Stimulated activated memory B cell treated with anti-CD40 and anti-IgM and Interleukin-4, amounts not matched to agents 10 μg/mL and 1 μg/mL and 100 μg/mL, for 72 hours (primary cell): ENCODE measurements around the gene DOCK8.

ENCODE experiments used
- ATAC-seq: fragments of 150-1000 bp; cut with Tn5 transposase; 2 replicates; pipeline ENCODE4 v1.10.0; 2021
- H3K27ac Mint-ChIP-seq: one replicate; pipeline ENCODE4 v1.8.0; 2022; ENCODE audit warnings: mild to moderate bottlenecking, mixed read lengths
- H3K27me3 Mint-ChIP-seq: one replicate; pipeline ENCODE4 v1.8.0; 2022; ENCODE audit warnings: mixed read lengths
- H3K36me3 Mint-ChIP-seq: one replicate; pipeline ENCODE4 v1.8.0; 2022; ENCODE audit warnings: mixed read lengths
- H3K4me1 Mint-ChIP-seq: one replicate; pipeline ENCODE4 v1.8.0; 2022; ENCODE audit warnings: mixed read lengths
- H3K4me3 Mint-ChIP-seq: one replicate; pipeline ENCODE4 v1.8.0; 2022; ENCODE audit warnings: mild to moderate bottlenecking, moderate library complexity, mixed read lengths
- H3K9me3 Mint-ChIP-seq: one replicate; pipeline ENCODE4 v1.8.0; 2022; ENCODE audit warnings: mixed read lengths

The DOCK8 gene

GRCh38 chr9:447230-448025, 232.8 kb downstream of the DOCK8 start:
- Mint-ChIP-seq H3K4me1 (no peaks in the 10 kb centered on the region), H3K36me3 (peaks cover 60% of the 10 kb centered on the region), H3K9me3 (no peaks in the 10 kb centered on the region)

GRCh38 chr9:450057-450456, 235.4 kb downstream of the DOCK8 start:
- no peak overlapping the region for H3K4me3 Mint-ChIP-seq
- H3K27ac Mint-ChIP-seq = peak overlapping the region; percentile 35
- H3K4me1 Mint-ChIP-seq = no peaks in the 10 kb centered on the region
- no peaks in the 10 kb centered on the region for H3K27me3 Mint-ChIP-seq
- H3K9me3 Mint-ChIP-seq = no peaks in the 10 kb centered on the region
- peaks cover 56% of the 10 kb centered on the region for H3K36me3 Mint-ChIP-seq
- ATAC-seq = no peak

More at GRCh38 chr9:447230-448025, 232.8 kb downstream of the DOCK8 start:
- ATAC-seq = peak; percentile 36
- no peak overlapping the region for H3K4me3 Mint-ChIP-seq
- no peak overlapping the region for H3K27ac Mint-ChIP-seq
- H3K27me3 Mint-ChIP-seq = no peaks in the 10 kb centered on the region

- ATAC-seq = no peak
- Mint-ChIP-seq H3K36me3 (peaks cover 54% of the 10 kb centered on the region), H3K27me3 (no peaks in the 10 kb centered on the region), H3K4me1 (no peaks in the 10 kb centered on the region), H3K4me3 (no peak overlapping the region), H3K27ac (peak overlapping the region; percentile 35), H3K9me3 (no peaks in the 10 kb centered on the region)
Measured at GRCh38 chr9:450561-450960, 235.9 kb downstream of the DOCK8 start.

DNA sequence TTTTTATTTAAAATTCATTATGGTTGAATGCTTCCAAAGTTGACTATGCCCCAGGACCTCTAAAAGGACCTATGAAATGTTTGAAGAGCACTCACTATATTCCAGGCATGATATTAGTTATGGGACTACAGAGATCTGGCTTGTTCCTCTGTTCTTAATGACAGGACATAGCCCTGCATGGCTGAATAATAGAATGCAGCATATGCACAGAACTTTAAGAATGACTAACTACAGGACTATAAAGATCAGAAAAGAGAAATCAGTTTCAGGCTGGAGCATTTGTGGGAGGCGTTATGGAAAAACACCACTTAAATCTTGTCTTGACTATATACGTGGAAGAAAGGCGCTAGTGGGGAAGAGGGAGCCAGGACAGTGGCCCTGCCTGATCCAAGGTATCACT, 239.2 kb downstream of the DOCK8 start:
- Mint-ChIP-seq H3K4me3 (no peak overlapping the region), H3K27me3 (no peaks in the 10 kb centered on the region), H3K9me3 (no peaks in the 10 kb centered on the region), H3K27ac (no peak overlapping the region), H3K4me1 (no peaks in the 10 kb centered on the region), H3K36me3 (peaks cover 56% of the 10 kb centered on the region)
- ATAC-seq = no peak

DNA sequence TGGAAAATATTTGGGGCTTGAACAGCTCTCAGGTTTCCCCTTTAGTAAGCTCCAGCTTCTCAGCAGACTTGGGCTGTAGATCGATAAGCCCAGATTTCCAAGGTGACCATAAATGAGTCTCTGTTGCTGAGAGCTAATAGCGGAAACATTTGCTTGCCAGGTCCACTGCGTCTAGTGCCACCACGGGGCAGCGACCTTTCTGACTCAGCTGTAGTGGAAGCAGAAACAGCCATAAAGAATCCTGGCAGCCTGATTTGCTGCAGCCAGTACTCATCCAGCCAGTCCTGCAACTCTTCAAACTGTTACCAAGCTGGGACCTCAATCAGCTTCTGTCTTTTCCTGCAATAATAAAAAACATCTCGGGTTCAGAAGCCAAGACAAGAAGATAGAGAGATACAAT, 241.7 kb downstream of the DOCK8 start:
- peaks cover 51% of the 10 kb centered on the region for H3K36me3 Mint-ChIP-seq
- H3K9me3 Mint-ChIP-seq = no peaks in the 10 kb centered on the region
- H3K4me3 Mint-ChIP-seq = no peak overlapping the region
- H3K27me3 Mint-ChIP-seq = no peaks in the 10 kb centered on the region
- H3K4me1 Mint-ChIP-seq = no peaks in the 10 kb centered on the region
- ATAC-seq = no peak
- H3K27ac Mint-ChIP-seq = no peak overlapping the region

DNA sequence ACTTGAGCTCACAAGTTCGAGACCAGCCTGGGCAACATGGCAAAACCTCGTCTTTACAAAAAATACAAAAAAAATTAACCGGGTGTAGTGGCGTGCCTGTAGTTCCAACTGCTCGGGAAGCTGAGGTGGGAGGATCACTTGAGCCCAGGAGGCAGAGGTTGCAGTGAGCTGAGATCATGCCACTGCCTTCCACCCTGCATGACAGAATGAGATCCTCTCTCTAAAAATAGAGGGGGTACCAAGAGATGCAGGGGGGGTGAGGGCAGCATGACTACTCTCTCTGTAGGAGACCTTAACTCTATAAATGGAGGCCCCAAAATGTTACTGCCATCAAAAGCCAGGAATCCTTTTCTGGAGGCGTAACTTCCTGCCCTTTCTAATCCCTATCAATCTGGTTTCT, 243.9 kb downstream of the DOCK8 start:
- Mint-ChIP-seq H3K4me1 (no peaks in the 10 kb centered on the region), H3K27me3 (no peaks in the 10 kb centered on the region), H3K27ac (no peak overlapping the region), H3K9me3 (no peaks in the 10 kb centered on the region), H3K4me3 (no peak overlapping the region), H3K36me3 (peaks cover 69% of the 10 kb centered on the region)
- ATAC-seq = no peak

DNA sequence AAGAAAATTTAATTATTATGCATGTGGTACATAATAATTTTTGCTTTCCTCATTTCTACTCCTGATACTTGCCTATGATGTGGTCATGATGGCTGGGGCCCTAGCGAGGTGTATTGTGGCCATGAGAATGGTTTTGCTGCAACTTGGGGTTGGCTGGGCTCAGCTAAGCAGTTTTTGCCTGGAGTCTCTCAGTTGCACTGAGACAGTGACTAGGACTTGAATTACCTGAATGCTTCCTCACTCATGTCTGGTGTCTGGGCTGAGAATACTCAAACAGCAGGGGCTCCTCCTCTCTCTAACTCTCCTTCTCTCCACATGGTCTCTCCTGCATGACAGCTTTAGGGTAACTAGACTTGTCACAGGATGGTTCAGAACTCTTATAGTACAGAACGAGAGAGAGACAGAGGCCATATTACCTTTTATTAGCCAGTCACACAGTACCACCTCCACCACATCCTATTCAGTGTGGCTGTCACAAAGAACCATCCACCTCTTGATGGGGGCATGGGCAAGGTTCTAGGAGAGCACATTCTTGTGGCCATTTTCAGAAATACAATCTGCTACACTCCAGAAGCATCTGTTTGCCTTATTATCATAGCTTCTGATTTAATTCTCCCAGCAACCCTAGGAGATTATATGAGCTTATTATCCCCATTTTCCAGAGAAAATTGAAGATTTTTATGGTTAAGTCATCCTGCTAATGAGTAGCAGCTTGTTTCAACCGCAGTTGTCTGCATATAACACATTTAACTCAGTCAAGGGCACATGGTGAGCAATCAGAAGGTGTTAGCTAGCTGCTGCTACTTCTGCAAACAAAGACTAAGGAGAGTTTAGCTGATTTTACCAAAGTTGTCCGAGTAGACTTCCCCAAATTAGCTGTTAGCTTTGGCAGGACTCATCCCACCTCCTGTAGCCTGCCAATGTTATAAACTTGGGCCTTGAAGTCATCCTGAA, 245.1 kb downstream of the DOCK8 start:
- Mint-ChIP-seq H3K4me1 (no peaks in the 10 kb centered on the region), H3K4me3 (no peak overlapping the region), H3K27me3 (no peaks in the 10 kb centered on the region), H3K9me3 (no peaks in the 10 kb centered on the region), H3K27ac (peak overlapping the region; percentile 30), H3K36me3 (peaks cover 69% of the 10 kb centered on the region)
- no peak for ATAC-seq

GRCh38 chr9:462121-462520, 247.5 kb downstream of the DOCK8 start:
- H3K9me3 Mint-ChIP-seq = no peaks in the 10 kb centered on the region
- no peak overlapping the region for H3K4me3 Mint-ChIP-seq
- peaks cover 64% of the 10 kb centered on the region for H3K36me3 Mint-ChIP-seq
- no peaks in the 10 kb centered on the region for H3K27me3 Mint-ChIP-seq
- ATAC-seq = no peak
- H3K4me1 Mint-ChIP-seq = no peaks in the 10 kb centered on the region
- peak overlapping the region; percentile 9 for H3K27ac Mint-ChIP-seq

- H3K4me3 Mint-ChIP-seq = no peak overlapping the region
- H3K4me1 Mint-ChIP-seq = no peaks in the 10 kb centered on the region
- peak overlapping the region; percentile 9 for H3K27ac Mint-ChIP-seq
- ATAC-seq = no peak
- H3K27me3 Mint-ChIP-seq = no peaks in the 10 kb centered on the region
- H3K36me3 Mint-ChIP-seq = peaks cover 59% of the 10 kb centered on the region
- H3K9me3 Mint-ChIP-seq = no peaks in the 10 kb centered on the region
Measured at GRCh38 chr9:462606-463005, 247.9 kb downstream of the DOCK8 start.

- H3K27ac Mint-ChIP-seq = peak overlapping the region; percentile 33
- H3K36me3 Mint-ChIP-seq = peaks cover 49% of the 10 kb centered on the region
- H3K27me3 Mint-ChIP-seq = no peaks in the 10 kb centered on the region
- no peaks in the 10 kb centered on the region for H3K9me3 Mint-ChIP-seq
- no peak for ATAC-seq
- no peak overlapping the region for H3K4me3 Mint-ChIP-seq
- peaks cover 5% of the 10 kb centered on the region for H3K4me1 Mint-ChIP-seq
Measured at GRCh38 chr9:463455-464171, 248.9 kb downstream of the DOCK8 start.

DNA sequence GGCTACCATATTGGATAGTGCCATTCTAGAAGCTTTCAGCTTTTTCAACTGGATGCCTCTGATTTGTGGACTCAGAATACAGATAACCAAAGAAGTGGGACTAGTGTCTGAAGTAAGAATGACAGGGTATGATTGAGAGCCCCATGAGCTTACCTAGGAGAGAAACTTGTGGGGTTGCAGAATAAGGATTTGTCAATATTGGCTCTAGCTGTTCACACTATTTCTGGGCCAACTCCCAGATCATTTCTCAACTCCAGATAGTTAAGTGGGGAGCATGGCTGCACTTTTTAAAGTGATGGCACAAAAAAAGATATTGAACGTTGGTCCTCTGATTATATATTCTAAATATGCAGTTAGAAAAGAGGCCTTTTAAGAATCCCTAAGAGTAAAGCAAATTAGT, 252.1 kb downstream of the DOCK8 start:
- ATAC-seq = no peak
- Mint-ChIP-seq H3K27ac (no peak overlapping the region), H3K36me3 (peaks cover 43% of the 10 kb centered on the region), H3K27me3 (no peaks in the 10 kb centered on the region), H3K4me1 (peaks cover 34% of the 10 kb centered on the region), H3K4me3 (no peak overlapping the region), H3K9me3 (no peaks in the 10 kb centered on the region)

DNA sequence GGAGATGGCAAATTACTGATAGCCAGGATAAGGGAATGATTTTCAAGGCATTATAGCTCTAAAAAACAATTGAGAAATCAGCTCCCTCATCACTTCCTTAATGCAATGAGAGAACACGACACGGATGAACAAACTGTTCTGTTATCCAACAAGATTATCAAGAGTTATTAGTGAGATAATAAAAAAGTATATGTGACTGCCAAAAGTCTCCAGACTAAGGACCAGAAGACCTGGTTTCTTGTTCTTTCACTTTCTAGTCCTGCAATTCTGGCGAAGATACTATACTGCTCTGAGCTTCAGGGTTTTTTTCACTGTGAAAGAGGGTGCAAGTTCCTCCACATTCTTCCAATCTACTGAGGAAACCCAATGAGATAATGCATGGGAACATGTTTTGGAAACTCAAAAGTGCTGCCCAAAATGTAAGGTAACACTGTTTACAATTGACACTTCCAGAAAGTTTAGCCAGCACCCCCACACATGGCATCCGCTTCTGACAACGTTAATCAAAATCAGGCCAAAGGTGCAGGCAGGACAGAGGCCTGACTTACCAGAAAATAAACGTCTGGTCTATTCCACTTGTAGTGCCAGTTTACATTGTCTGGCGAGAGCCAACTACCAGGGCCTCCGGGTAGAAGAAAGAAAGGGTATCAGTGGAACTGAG, 254.2 kb downstream of the DOCK8 start:
- Mint-ChIP-seq H3K27me3 (no peaks in the 10 kb centered on the region), H3K4me1 (peaks cover 34% of the 10 kb centered on the region), H3K36me3 (peaks cover 21% of the 10 kb centered on the region), H3K9me3 (no peaks in the 10 kb centered on the region), H3K4me3 (peak overlapping the region; percentile 78), H3K27ac (peak overlapping the region; percentile 97)
- peak; percentile 20 for ATAC-seq

GRCh38 chr9:469672-470551, 255.2 kb downstream of the DOCK8 start:
- peak; percentile 97 for ATAC-seq
- peaks cover 34% of the 10 kb centered on the region for H3K4me1 Mint-ChIP-seq
- H3K9me3 Mint-ChIP-seq = no peaks in the 10 kb centered on the region
- H3K27ac Mint-ChIP-seq = peak overlapping the region; percentile 97
- peak overlapping the region; percentile 96 for H3K4me3 Mint-ChIP-seq
- peaks cover 17% of the 10 kb centered on the region for H3K36me3 Mint-ChIP-seq
- no peaks in the 10 kb centered on the region for H3K27me3 Mint-ChIP-seq
